GM21737 (cell line): ENCODE measurements around the gene RFPL3.
"Not testable (repeated sequence)": the region's sequence is repeated elsewhere in the genome, so short reads cannot be mapped to it uniquely, and the experiment has no call there.

Experiments
- ATAC-seq: cut with Tn5 transposase; IDR thresholded peaks from one replicate; pipeline ENCODE4 v1.9.1; 2021; ENCODE audit warnings: mild to moderate bottlenecking, moderate library complexity; ENCODE audit not compliant: unreplicated experiment

RFPL3 gene

GRCh38 chr22:32352681-32353080, 5.0 kb upstream of the RFPL3 start:
- ATAC-seq = no peak

- no peak for ATAC-seq
Measured at GRCh38 chr22:32353292-32353691, 4.4 kb upstream of the RFPL3 start.

- ATAC-seq = no peak
Measured at GRCh38 chr22:32353840-32354239, 3.8 kb upstream of the RFPL3 start.

GRCh38 chr22:32354360-32355351, 3.0 kb upstream of the RFPL3 start:
- ATAC-seq = no peak

- ATAC-seq = no peak
Measured at GRCh38 chr22:32355760-32356159, 1.9 kb upstream of the RFPL3 start.

- ATAC-seq = not testable (repeated sequence)
Measured at GRCh38 chr22:32360096-32360495, 2.4 kb downstream of the RFPL3 start.

- ATAC-seq = no peak
Measured at GRCh38 chr22:32361257-32361656, 3.6 kb downstream of the RFPL3 start.

- ATAC-seq = no peak
Measured at GRCh38 chr22:32364210-32364609, 6.5 kb downstream of the RFPL3 start.

GRCh38 chr22:32375678-32376450, 18.2 kb downstream of the RFPL3 start:
- no peak for ATAC-seq

GRCh38 chr22:32376681-32377080, 19.0 kb downstream of the RFPL3 start:
- ATAC-seq = no peak

- no peak for ATAC-seq
Measured at GRCh38 chr22:32378707-32379272, 21.1 kb downstream of the RFPL3 start.

- ATAC-seq = no peak
Measured at GRCh38 chr22:32380991-32381390, 23.3 kb downstream of the RFPL3 start.

GRCh38 chr22:32385681-32386080, 28.0 kb downstream of the RFPL3 start:
- ATAC-seq = no peak

- no peak for ATAC-seq
Measured at GRCh38 chr22:32389685-32390084, 32.0 kb downstream of the RFPL3 start.

- no peak for ATAC-seq
Measured at GRCh38 chr22:32395107-32395506, 37.4 kb downstream of the RFPL3 start.

- no peak for ATAC-seq
Measured at GRCh38 chr22:32396255-32396654, 38.6 kb downstream of the RFPL3 start.

- ATAC-seq = no peak
Measured at GRCh38 chr22:32396746-32397145, 39.1 kb downstream of the RFPL3 start.

- ATAC-seq = no peak
Measured at GRCh38 chr22:32401486-32401885, 43.8 kb downstream of the RFPL3 start.

GRCh38 chr22:32404021-32404420, 46.4 kb downstream of the RFPL3 start:
- ATAC-seq = no peak

- ATAC-seq = no peak
Measured at GRCh38 chr22:32407312-32407711, 49.6 kb downstream of the RFPL3 start.

GRCh38 chr22:32407936-32408335, 50.3 kb downstream of the RFPL3 start:
- no peak for ATAC-seq
